Erythroblast (primary cell): ENCODE results near the gene MACROD2.

Experiments used
- GATA1 ChIP-seq: IDR thresholded peaks from 2 replicates; pipeline ENCODE4 v1.6.1; 2011; ENCODE audit warnings: low read depth, mild to moderate bottlenecking, control low read depth, low read length, moderate library complexity
- POLR2A ChIP-seq: IDR thresholded peaks from 2 replicates; pipeline ENCODE4 v1.6.1; 2011; ENCODE audit warnings: mild to moderate bottlenecking, low read length

- TF ChIP-seq POLR2A (no peak), GATA1 (no peak)
Measured at GRCh38 chr20:15699431-15700146, 1704.3 kb downstream of the MACROD2 start.
